C1 segment of cervical spinal cord (tissue), 14 donors: ENCODE data around the gene ABLIM1.

Experiments
- DNase-seq, 14 donors: peaks; one replicate each; lab custom pipeline; 2025; lab: John Stamatoyannopoulos, UW

Gene ABLIM1

GRCh38 chr10:114458955-114459354 lies 199.1 kb downstream of the ABLIM1 start:
- peak in 3 of 14 donors; percentile 3 to 14 (median 5) for DNase-seq

GRCh38 chr10:114458216-114458920 lies 199.7 kb downstream of the ABLIM1 start:
- DNase-seq = no peak

- no peak for DNase-seq
Observed at GRCh38 chr10:114453576-114453975, 204.5 kb downstream of the ABLIM1 start.

GRCh38 chr10:114448897-114449296 lies 209.2 kb downstream of the ABLIM1 start:
- DNase-seq = no peak

GRCh38 chr10:114445332-114445731 lies 212.7 kb downstream of the ABLIM1 start:
- DNase-seq = no peak

- no peak for DNase-seq
Observed at GRCh38 chr10:114444819-114445218, 213.3 kb downstream of the ABLIM1 start.

- no peak for DNase-seq
Observed at GRCh38 chr10:114442091-114442630, 215.9 kb downstream of the ABLIM1 start.

GRCh38 chr10:114441107-114441506 lies 217.0 kb downstream of the ABLIM1 start:
- DNase-seq = no peak

- DNase-seq = no peak
Observed at GRCh38 chr10:114437473-114438292, 220.4 kb downstream of the ABLIM1 start.

GRCh38 chr10:114436941-114437340 lies 221.1 kb downstream of the ABLIM1 start:
- DNase-seq = no peak

GRCh38 chr10:114432566-114433093 lies 225.4 kb downstream of the ABLIM1 start:
- DNase-seq = no peak

- DNase-seq = no peak
Observed at GRCh38 chr10:114431414-114432135, 226.5 kb downstream of the ABLIM1 start.

- no peak for DNase-seq
Observed at GRCh38 chr10:114430688-114431413, 227.2 kb downstream of the ABLIM1 start.

GRCh38 chr10:114429581-114430335 lies 228.3 kb downstream of the ABLIM1 start:
- no peak for DNase-seq

- DNase-seq = peak in 1 of 14 donors; percentile 27
Observed at GRCh38 chr10:114427124-114427852, 230.8 kb downstream of the ABLIM1 start.

GRCh38 chr10:114426476-114426875 lies 231.6 kb downstream of the ABLIM1 start:
- no peak for DNase-seq

GRCh38 chr10:114420811-114421485 lies 237.1 kb downstream of the ABLIM1 start:
- DNase-seq = no peak

- DNase-seq = no peak
Observed at GRCh38 chr10:114418109-114418508, 240.0 kb downstream of the ABLIM1 start.
